GM18951 (cell line): ENCODE results near the gene GPR142.

Source experiments
- POLR2A ChIP-seq: IDR thresholded peaks from 4 replicates; pipeline ENCODE4 v1.6.1; 2011; ENCODE audit warnings: mild to moderate bottlenecking; ENCODE audit not compliant: insufficient read length, insufficient read depth; ENCODE audit errors: extremely low read depth
- in situ Hi-C: fragments of 300-500 bp; cut with MboI; formaldehyde crosslinking; loops from one replicate; pipeline ENCODE4 v1.12.0; 2022; ENCODE audit warnings: low sequenced_read_pairs, mixed read lengths, inconsistent platforms; ENCODE audit not compliant: unreplicated experiment

The GPR142 gene

GRCh38 chr17:74351552-74352210 lies 15.6 kb upstream of the GPR142 start:
- no peak for TF ChIP-seq POLR2A
- in situ Hi-C loops = no loop called here

GRCh38 chr17:74353446-74354060 lies 13.8 kb upstream of the GPR142 start:
- in situ Hi-C loops = no loop called here
- TF ChIP-seq POLR2A = no peak

- in situ Hi-C loops = no loop called here
- TF ChIP-seq POLR2A = no peak
Measured at GRCh38 chr17:74354123-74354522, 13.2 kb upstream of the GPR142 start.

- in situ Hi-C loops = no loop called here
- TF ChIP-seq POLR2A = no peak
Measured at GRCh38 chr17:74354561-74354960, 12.7 kb upstream of the GPR142 start.

- in situ Hi-C loops = no loop called here
- TF ChIP-seq POLR2A = no peak
Measured at GRCh38 chr17:74355065-74355464, 12.2 kb upstream of the GPR142 start.

GRCh38 chr17:74356646-74357465 lies 10.4 kb upstream of the GPR142 start:
- no peak for TF ChIP-seq POLR2A
- in situ Hi-C loops = no loop called here

- no peak for TF ChIP-seq POLR2A
- in situ Hi-C loops = no loop called here
Measured at GRCh38 chr17:74357466-74357809, 9.9 kb upstream of the GPR142 start.

- in situ Hi-C loops = no loop called here
- TF ChIP-seq POLR2A = no peak
Measured at GRCh38 chr17:74358697-74359096, 8.6 kb upstream of the GPR142 start.

- TF ChIP-seq POLR2A = no peak
- in situ Hi-C loops = no loop called here
Measured at GRCh38 chr17:74359916-74360315, 7.4 kb upstream of the GPR142 start.

- in situ Hi-C loops = no loop called here
- TF ChIP-seq POLR2A = no peak
Measured at GRCh38 chr17:74360899-74361229, 6.4 kb upstream of the GPR142 start.

GRCh38 chr17:74361230-74362068 lies 5.9 kb upstream of the GPR142 start, which contains the start of gene BTBD17:
Gene BTBD17 (minus strand): TSS chr17:74361868. CDS start chr17:74361819, 49 bp downstream.
- in situ Hi-C loops = no loop called here
- no peak for TF ChIP-seq POLR2A

GRCh38 chr17:74362069-74362405 lies 5.3 kb upstream of the GPR142 start:
- in situ Hi-C loops = no loop called here
- TF ChIP-seq POLR2A = no peak
